Daoy (cell line): ENCODE data around the gene NDE1. TPM values are rescaled to one million over a fixed set of nuclear protein-coding genes. Genes with fewer than 3 reads are reported as not detected.

Source experiments
- DNase-seq: peaks from one replicate; pipeline ENCODE4 v3.0.0-alpha.2; 2015; ENCODE audit warnings: low read depth
- total RNA-seq: library from RNA; depleted of rRNA; stranded (reverse); fragments of >200 nt; shearing (Covaris generic); gene quantifications from 2 replicates; pipeline ENCODE4 v1.2.3, GENCODE V29; 2014

Gene NDE1
- total RNA-seq, 1 experiment from 2014 or later, result 42.7 TPM

- no peak for DNase-seq
These were observed 87.1 kb downstream of the NDE1 start for GRCh38 chr16:15737140-15737644.

DNA sequence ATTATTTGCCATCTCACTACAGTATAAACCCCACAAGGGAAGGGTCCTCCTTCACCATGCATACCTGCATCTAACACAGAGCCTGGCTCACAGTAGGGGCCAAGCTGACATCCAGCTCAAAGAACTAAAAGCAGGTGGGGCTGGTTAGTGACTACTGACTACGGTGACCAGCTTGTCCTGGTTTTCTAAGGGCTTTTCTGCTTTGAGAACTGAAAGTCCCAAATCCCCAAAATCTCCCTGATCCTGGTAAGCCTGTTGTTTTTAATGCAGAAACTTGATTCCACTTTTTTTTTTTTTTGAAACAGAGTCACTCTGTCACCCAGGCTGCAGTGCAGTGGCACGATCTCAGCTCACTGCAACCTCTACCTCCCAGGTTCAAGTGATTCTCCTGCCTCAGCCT lies 89.4 kb downstream of the NDE1 start:
- DNase-seq, result no peak

DNA sequence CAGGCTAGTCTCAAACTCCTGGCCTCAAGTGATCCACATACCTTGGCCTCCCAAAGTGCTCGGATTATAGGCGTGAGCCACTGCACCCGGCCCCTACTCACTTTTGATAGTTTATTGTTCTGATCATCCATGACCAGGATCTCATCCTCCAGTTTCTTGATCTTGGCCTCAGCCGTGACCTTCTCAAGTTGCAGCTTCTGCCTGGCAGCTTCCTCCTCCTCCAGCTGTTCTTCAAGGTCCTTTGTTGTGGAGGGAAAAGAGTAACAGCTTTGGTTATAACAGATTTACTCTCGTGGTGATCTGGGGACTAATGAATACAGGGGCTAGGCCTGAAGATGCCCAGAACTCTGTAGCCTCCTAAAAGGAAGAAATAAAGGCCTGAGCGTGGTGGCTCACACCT lies 89.9 kb downstream of the NDE1 start:
- no peak for DNase-seq

GRCh38 chr16:15741207-15741871 lies 91.3 kb downstream of the NDE1 start:
- no peak for DNase-seq

DNA sequence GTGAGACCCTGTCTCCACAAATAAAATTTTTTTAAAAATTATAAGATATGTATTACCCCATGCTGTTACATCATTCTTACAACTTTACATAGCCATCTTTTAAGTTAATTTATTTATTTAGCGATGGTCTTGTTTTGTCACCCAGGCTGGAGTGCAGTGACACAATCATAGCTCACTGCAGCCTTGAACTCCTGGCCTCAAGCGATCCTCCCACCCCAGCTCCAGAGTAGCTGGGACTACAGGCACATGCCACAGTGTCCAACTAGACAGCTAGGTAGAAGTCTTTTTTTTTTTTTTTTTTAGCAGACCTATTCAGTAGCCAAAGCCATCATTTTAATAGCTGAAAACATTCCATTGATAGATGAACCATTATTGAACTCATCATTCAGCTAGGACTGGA lies 92.7 kb downstream of the NDE1 start:
- DNase-seq, result no peak

DNA sequence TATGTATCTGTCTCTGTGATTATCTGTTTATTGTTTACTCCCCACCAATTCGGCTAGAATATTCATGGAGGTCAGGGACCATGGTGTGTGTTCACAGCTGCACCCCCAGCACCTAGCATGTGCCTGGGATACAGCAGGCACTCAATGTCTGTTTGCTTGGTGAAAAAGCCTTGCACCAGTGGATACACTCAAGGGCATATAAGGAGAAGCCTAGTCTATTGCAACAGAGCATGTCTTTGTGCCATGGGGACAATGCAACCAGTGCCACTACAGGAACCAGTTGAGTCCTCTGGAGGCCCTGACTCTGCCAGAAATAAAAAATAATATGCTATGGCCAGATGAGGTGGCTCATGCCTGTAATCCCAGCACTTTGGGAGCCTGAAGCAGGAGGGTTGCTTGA lies 93.6 kb downstream of the NDE1 start:
- no peak for DNase-seq

DNA sequence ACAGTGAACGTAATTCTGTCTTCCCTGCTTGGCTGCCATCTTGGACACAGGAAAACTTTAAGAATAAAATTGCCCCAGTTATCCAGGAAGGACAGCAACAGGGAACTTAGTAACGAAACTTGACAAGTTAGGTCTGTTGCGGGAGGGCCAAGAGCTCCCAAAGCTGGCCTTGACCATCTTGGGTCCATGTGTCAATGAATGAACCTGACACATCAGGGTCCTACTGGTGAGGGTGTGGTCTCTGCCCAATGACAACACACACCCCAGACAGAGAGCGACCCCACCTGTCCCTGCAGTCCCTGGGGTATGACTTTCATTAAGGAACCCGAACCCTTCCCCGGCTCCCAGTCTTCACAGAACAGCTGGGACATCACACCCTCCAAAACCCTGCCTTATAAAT lies 96.3 kb downstream of the NDE1 start:
- DNase-seq, result no peak

- no peak for DNase-seq
These were observed 97.9 kb downstream of the NDE1 start for GRCh38 chr16:15747937-15748336.

DNA sequence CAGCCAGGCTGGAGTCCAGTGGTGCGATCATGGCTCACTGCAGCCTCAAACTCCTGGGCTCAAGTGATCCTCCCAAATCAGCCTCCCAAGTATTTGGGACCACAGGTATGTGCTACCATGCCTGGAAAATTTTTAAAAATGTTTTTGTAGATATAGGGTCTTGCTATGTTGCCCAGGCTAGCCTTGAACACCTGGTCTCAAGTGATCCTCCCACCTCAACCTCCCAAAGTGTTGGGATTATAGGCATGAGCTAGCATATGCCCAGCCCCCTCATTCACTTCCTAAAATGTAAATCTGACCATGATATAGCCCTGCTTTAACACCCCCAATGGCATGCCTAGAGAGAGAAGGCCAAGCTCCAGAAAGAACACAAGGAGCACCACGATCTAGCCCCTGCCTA lies 98.6 kb downstream of the NDE1 start:
- DNase-seq, result no peak

GRCh38 chr16:15749371-15749770 lies 99.3 kb downstream of the NDE1 start:
- DNase-seq, result no peak

GRCh38 chr16:15749985-15750384 lies 99.9 kb downstream of the NDE1 start:
- no peak for DNase-seq

- DNase-seq, result no peak
These were observed 101.9 kb downstream of the NDE1 start for GRCh38 chr16:15751940-15752339.

- no peak for DNase-seq
These were observed 102.9 kb downstream of the NDE1 start for GRCh38 chr16:15752717-15753488.

- no peak for DNase-seq
These were observed 104.9 kb downstream of the NDE1 start for GRCh38 chr16:15754821-15755534.

DNA sequence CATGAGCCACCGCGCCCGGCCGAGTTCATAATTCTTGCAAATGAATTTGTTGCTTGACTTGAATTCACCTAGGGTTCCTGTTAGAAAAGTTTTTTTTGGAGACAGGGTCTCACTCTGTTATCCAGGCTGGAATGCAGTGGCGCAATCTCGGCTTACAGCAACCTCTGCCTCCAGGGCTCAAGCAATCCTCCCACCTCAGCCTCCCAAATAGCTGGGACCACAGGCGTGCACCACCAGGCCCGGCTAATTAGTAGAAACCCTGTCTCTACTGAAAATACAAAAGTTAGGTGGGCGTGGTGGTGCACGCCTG lies 107.0 kb downstream of the NDE1 start:
- no peak for DNase-seq

GRCh38 chr16:15757630-15758251 lies 107.7 kb downstream of the NDE1 start:
- DNase-seq, result no peak

DNA sequence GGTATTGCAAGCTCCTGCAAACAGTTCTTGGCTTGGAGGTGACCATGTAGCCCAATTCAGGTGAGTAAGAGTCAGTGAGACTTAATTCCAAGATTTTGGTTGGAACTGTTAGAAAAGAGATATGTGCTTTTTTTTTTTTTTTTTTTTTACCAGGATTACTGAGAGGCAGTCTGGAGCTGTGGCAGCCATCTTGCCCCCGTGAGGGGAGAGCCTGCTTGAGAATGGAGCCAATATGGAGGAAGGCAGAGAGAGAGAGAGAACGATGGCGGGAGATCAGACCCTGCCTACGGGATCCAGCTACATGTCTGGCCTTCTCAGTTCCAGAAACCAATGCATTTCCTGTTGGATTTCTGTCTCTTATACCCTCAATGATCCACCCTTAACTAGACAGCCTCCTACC lies 109.0 kb downstream of the NDE1 start:
- no peak for DNase-seq

DNA sequence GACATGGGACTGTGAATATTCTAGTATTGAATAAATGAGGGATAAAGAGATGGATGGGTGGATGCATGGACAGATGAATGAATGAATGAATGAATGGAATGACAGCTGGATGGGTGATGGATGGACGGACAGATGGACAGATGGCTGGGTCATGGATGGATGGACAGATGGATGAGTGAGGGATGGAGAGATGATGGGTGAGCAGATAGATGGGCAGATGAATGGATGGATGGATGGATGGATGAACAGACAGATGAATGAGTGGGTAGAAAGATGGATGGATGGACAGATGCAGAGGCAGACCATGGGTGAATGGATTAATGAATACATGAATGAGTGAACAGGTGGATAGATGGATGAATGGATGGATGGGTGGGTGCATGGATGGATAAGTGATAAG lies 110.1 kb downstream of the NDE1 start:
- DNase-seq, result no peak

GRCh38 chr16:15764112-15764511 lies 114.1 kb downstream of the NDE1 start:
- DNase-seq, result no peak

DNA sequence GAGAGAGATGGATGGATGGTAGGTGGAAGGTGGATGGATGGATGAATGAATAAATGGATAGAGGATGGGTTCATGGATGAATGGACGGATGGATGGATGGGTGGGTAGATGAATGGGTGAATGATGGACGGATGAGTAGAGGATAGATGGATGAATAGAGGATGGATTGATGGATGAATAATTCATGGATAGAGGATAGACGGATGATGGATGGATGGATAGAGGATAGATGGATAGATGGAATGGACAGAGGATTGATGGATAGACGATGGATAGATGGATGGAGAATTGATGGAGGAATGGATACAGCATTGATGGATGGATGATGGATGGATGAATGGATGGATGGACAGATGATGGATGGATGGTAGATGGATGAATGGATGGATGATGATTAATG lies 115.1 kb downstream of the NDE1 start:
- DNase-seq, result no peak

- peak; percentile 37 for DNase-seq
These were observed 115.8 kb downstream of the NDE1 start for GRCh38 chr16:15765880-15766279.

DNA sequence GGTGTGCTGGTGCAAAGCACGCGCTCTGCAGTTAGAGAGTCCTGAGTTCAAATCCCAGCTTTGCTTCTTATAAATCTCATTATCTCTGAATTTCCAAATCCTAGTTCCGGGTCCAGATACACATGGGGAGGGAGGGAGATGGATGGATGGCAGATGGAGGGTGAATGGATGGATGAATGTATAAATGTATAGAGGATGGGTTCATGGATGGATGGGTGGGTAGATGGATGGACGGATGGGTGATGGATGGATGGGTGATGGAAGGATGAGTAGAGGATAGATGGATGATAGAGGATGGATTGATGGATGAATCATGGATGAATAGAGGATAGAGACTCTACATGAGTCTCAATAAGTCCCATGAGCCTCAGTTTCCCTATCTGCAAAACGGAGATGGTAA lies 116.9 kb downstream of the NDE1 start:
- DNase-seq, result no peak
